AML-193 (cell line): Measurements from ENCODE around the gene PAX3.
"Not testable (repeated sequence)": the region's sequence is repeated elsewhere in the genome, so short reads cannot be mapped to it uniquely, and the experiment has no call there.

ENCODE experiments used
- DNase-seq, 2 experiments: peaks; one replicate each; lab custom pipeline; 2025; lab: John Stamatoyannopoulos, UW

The PAX3 gene

GRCh38 chr2:222213049-222213448 lies 85.7 kb downstream of the PAX3 start:
- DNase-seq = no peak

- DNase-seq = no peak
Measured at GRCh38 chr2:222212571-222212970, 86.2 kb downstream of the PAX3 start.

- DNase-seq = no peak
Measured at GRCh38 chr2:222208010-222208690, 90.6 kb downstream of the PAX3 start.

- no peak for DNase-seq
Measured at GRCh38 chr2:222205136-222205535, 93.7 kb downstream of the PAX3 start.

DNA sequence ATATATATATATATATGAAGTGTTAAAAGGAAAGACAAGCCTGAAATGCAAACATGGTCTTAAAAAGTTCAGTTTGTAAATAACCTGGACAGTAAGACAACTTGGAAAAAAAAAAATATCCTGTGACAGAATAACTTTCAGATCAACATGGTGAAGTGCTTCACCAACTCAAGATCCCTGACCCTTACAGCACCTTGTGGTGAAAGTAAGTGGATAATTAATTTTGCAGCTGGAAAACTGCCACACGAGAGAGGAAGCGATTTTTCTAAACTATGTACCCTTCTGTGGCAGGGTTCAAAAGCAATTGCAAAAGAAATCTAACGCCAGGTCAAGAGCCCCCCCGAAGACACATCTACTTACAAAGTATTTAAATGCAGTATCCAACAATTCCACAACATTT lies 95.8 kb downstream of the PAX3 start:
- no peak for DNase-seq

- no peak for DNase-seq
Measured at GRCh38 chr2:222196159-222196558, 102.6 kb downstream of the PAX3 start.

GRCh38 chr2:222194669-222195068 lies 104.1 kb downstream of the PAX3 start:
- DNase-seq = no peak

DNA sequence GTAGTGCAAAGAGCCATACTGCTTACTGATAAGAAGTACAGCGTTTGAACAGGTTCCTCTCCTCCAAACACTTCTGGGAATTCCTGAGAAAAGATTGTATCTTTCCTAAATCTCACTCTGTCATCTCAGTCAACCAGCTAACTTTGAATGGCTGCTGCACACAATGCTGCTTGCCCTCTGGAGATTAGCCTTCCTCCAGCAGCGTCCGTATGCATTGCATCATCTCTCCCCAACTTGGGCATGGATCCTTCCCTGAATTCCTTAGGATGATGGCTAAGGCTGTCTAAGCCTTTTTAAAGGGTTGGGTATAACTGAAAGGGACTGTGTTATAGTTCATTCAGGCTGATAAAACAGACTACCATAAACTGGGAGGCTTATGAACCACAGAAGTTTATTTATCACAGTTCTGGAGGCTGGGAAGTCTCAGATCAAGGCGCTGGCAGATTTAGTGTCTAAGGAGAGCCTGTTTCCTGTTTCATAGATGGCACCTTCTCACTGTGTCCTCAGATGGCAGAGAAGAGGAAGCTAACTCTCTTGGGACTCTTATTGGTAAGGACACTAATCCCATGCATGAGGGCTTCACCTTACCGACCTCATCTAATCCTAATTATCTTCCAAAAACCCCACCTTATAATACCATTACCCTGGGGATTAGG lies 105.3 kb downstream of the PAX3 start:
- DNase-seq = no peak

DNA sequence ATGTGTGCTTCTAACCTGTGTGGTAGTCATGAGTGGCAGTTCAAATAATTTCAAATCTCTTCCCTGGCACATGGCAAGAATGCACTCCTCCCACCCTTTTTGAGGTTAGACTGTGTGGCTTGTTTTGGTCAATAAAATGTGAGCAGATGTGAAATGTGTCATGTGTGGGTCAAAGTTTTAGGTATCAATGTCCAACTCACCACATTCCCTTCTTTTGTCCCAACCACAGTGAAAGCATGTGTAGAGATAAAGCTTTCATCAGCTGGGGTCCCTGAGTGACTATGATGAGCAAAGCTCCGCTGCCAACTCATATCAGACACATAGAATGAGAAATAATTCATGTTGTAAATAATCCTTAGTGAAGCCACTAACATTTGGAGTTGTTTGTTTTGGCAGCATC lies 118.2 kb downstream of the PAX3 start:
- no peak for DNase-seq

DNA sequence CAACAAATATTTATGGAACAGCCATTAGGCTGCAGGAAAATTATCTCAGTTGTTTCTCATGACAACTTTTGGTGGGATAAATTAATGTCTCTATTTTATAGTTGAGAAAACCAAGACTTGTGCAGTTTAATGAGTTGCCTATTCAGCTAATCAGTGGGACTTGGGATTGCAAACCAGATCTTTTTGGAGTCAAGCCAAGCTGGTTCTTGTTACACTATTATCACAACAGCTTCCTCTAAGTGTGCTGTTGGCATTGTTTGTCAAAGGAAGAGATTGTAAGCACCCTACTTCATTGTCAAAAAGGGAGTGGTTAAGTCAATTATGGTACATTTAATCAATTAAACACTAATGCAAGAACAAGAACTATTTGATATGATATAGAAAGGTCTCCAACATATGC lies 119.2 kb downstream of the PAX3 start:
- no peak for DNase-seq

- DNase-seq = no peak
Measured at GRCh38 chr2:222178450-222178849, 120.3 kb downstream of the PAX3 start.

GRCh38 chr2:222176890-222177289 lies 121.9 kb downstream of the PAX3 start:
- DNase-seq = no peak

DNA sequence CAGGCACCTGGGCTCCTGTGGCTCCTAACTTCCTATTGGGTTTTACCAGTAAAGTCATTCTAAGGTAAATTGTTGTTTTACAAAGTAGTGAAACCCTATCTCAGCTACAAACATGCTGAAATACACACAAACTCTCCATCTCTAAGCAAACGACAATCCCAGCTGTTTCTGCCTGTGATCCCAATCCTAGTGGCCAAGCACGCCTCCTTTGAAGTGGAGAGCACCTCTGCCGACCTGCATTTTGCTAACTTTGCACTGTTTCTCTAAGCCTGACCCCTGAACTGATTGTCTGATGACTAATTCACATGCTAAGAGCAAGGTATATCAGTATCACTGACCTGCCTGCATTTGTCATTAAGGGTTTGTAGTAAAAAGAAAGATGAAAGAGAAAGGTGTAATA lies 124.3 kb downstream of the PAX3 start:
- no peak for DNase-seq

GRCh38 chr2:222169346-222169745 lies 129.5 kb downstream of the PAX3 start:
- no peak for DNase-seq

GRCh38 chr2:222167762-222168161 lies 131.0 kb downstream of the PAX3 start:
- DNase-seq = no peak

GRCh38 chr2:222160944-222161343 lies 137.9 kb downstream of the PAX3 start:
- DNase-seq = no peak

DNA sequence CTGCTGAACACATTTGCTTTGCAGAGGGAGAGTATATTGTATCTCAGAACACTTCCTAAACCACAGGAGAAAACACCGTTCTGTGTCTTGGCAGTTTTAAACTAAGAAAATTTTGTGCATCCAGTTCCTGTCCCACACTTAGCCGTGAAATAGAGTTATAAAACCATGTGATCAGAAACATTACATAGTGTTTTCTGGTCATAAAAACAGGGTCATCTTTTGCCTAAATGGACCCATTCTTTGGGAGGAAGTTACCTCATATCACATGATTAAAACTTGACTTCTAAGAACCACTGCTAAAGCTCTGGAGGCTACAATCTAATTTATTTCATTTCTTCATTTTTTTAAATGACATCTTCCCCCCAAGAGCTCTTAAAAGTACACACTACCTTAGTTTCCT lies 138.7 kb downstream of the PAX3 start:
- no peak for DNase-seq

- DNase-seq = no peak
Measured at GRCh38 chr2:222159221-222159620, 139.6 kb downstream of the PAX3 start.

DNA sequence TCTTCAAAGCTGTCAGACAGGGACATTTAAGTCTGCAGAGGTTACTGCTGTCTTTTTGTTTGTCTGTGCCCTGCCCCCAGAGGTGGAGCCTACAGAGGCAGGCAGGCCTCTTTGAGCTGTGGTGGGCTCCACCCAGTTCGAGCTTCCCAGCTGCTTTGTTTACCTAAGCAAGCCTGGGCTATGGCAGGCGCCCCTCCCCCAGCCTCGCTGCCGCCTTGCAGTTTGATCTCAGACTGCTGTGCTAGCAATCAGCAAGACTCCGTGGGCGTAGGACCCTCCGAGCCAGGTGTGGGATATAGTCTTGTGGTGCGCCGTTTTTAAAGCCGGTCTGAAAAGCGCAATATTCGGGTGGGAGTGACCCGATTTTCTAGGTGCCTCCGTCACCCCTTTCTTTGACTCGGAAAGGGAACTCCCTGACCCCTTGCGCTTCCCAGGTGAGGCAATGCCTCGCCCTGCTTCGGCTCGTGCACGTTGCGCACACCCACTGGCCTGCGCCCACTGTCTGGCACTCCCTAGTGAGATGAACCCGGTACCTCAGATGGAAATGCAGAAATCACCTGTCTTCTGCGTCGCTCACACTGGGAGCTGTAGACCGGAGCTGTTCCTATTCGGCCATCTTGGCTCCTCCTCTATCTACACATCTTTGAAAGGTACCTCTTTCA lies 143.7 kb downstream of the PAX3 start:
- DNase-seq = not testable (repeated sequence)
